SK-MEL-5 (cell line): ENCODE data around the gene VEGFC. TPM values are rescaled to one million over a fixed set of nuclear protein-coding genes. Genes with fewer than 3 reads are reported as not detected.

Experiments
- DNase-seq: peaks from one replicate; pipeline ENCODE4 v3.0.0-alpha.2; 2016; ENCODE audit warnings: low read depth, low spot score
- in situ Hi-C: cut with HindIII; loops from 2 replicates; pipeline ENCODE4 v1.10.0; 2016; ENCODE audit warnings: low sequenced_read_pairs, high pct_unique_total_duplicates, low pct_unique_long_range_greater_than_20kb
- total RNA-seq: library from RNA; depleted of rRNA; stranded (reverse); fragments of >200 nt; shearing (Covaris generic); gene quantifications from 2 replicates; pipeline ENCODE4 v1.2.3, GENCODE V29; 2014

VEGFC gene
- total RNA-seq, 1 experiment from 2014 or later: 6.4 TPM

DNA sequence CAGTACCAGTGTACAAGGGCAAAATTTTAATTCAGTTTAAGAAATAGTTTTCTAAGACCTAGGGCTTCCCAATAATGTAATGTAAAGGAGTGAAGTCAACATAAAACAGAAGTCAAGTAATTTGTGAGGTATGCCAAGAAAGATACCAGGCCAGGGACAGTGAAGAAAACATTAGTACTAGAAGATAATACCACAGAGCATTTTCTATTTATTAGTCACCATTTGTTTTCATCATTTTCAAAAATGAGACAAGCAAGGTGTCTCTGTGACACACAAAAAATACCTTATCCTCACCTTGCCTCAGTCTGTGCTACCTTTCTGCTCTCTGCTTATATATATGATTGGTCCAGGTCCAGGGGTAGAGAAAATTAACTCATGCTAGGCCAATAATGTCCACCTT lies 46.8 kb downstream of the VEGFC start:
- in situ Hi-C loops: no loop called here
- DNase-seq: no peak

DNA sequence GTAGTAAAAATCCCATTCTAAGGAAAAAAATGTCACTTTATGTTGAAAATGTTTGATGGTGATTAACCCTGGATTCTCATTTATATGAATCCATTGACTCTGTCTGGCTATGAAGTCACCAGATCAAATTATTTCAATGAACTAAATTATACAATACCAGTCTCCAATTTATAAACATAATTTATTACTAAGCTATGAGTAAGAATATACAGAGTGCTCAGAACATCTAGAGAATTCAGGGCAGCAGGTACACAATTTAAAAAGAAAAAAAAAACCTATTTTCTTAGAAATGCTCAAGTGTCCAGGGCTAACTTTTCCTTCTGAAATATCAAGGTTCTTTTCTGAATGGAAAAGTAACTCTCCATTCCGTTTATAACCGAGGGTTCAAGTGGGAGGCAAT lies 48.6 kb downstream of the VEGFC start:
- in situ Hi-C loops: no loop called here
- no peak for DNase-seq

DNA sequence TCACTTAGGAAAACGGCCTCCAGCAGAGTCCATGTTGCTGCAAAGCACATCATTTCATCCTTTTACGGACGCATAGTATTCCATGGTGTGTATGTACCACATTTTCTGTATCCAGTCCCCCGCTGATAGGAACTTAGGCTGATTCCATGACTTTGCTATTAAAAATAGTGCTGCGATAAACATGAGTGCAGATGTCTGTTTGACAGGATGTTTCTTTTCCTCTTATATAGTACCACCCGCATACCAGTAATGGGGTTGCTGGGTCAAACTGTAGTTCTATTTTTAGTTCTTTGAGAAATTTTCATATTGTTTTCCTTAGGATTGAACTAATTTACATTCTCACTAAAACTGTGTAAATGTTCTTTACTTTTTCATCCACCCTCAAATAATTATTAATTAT lies 50.5 kb downstream of the VEGFC start:
- no peak for DNase-seq
- in situ Hi-C loops: no loop called here

- no peak for DNase-seq
- in situ Hi-C loops: no loop called here
These were observed 51.5 kb downstream of the VEGFC start for GRCh38 chr4:176741253-176741652.

DNA sequence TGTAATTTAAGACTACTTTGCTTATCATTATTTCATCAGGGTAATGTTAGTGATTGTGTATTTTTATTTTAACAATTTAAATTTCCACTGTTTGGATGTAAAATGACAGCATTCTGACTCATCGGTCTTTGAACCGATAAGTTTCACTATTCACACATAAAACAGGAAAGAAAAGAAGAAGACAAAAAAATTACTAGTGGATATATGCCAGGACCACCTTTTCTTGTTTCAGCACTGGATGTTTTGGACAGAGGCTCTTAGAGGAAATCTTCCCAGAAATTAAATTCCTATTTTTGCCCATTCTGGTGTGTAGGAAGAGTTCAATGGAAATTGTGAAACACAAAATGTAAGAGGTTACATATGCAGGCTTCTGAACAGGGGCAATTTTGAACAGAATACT lies 57.4 kb downstream of the VEGFC start:
- DNase-seq: no peak
- in situ Hi-C loops: no loop called here

- DNase-seq: no peak
- in situ Hi-C loops: no loop called here
These were observed 58.3 kb downstream of the VEGFC start for GRCh38 chr4:176734461-176734860.

DNA sequence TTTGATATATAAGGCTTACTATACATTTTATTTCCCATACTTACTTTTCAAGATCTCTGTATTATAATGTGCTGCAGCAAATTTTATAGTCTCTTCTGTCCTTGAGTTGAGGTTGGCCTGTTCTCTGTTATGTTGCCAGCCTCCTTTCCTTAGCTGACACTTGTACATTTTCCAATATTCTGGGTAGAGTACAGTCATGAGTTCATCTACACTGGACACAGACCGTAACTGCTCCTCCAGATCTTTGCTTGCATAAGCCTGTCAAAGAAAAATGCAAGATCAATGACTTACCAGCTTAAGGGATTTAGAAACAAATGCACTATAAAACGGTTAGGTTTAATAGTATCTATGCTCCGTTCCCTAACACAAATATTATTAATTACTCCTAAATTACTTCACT lies 63.2 kb downstream of the VEGFC start:
- no peak for DNase-seq
- in situ Hi-C loops: no loop called here

- DNase-seq: peak; percentile 96
These were observed 65.9 kb downstream of the VEGFC start for GRCh38 chr4:176726803-176727202.

DNA sequence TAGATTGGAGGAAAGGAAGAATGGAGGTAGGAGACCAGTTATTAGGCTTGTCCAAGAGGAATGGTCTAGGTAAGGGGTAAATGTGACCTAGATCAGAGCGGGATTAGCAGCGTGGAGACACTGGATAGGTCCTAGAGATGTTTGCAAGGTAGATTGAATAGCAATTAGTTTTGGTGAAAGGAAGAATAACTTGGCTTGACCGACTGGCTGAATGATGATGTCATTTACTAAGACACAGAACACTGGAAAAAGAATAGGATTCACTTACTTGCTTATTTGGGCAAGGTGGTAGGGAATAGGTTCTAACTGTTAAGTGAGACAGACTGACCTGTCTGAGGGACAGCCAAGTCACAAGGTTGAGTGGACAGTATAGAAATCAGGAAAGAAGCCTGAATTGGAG lies 71.3 kb downstream of the VEGFC start:
- no peak for DNase-seq
- in situ Hi-C loops: no loop called here

More at GRCh38 chr4:176726803-176727202, 65.9 kb downstream of the VEGFC start:
- in situ Hi-C loops: no loop called here

DNA sequence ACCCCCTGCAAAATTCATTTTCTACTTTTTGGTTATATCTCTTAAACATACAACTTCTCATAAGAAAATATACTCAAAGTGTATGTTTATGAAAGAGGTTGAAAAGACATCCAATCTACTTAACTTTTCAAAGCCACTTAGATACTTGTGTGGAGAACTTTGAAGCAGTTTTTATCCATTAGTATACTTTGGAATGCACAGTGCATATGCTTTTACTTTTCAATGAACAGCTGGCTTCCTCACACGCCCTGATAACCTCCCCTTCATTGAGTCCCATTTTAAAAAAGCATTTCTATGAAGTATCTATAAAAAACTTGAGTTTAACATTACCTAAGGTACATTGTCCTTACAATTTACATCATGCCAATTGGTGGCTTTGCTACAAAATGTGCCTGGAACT lies 73.8 kb downstream of the VEGFC start:
- DNase-seq: no peak
- in situ Hi-C loops: no loop called here

- in situ Hi-C loops: no loop called here
- DNase-seq: no peak
These were observed 75.5 kb downstream of the VEGFC start for GRCh38 chr4:176717237-176717636.

DNA sequence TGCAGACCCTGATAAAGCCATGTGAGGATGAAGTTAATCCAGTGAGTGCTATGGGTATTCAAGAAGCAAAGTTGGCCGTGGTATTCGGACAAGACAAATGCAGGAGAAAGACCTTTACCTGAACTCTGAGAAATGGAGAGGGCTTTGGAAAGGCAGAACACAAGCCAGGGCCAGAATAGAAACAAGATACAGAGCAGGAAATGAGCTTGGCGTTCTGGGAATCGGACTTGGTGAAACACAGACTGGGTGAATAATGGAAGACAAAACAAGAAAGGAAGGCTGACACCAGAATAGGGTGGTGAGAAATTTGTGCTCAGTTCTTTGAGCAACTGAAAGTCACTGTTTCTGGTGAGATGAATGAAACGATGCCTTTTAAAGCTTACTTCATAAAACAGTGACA lies 83.3 kb downstream of the VEGFC start:
- in situ Hi-C loops: no loop called here
- DNase-seq: no peak

DNA sequence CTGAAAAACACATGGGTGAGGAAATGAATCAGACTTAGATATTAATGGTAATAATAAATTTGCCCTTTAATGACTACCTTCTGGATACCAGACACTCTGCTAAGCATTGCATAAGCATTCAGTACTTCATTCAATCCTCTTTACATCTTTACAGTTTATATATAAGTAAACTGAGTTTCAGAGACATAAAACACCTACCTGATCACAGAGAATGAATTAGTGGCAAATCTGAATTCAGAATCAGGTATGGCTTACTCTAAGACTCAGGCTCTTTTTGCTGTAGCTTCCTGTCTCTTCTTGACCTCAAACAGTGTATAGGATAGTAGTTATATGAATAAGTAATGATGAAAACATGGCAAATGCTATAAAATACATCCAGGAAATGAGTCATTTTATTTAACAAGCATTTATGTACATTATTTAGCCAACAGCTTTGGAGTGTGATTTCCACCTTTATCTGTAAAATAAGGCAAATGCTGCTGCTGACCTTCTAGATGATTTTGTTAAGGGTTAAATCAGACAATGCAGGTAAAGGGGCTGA lies 83.9 kb downstream of the VEGFC start:
- in situ Hi-C loops: no loop called here
- no peak for DNase-seq

GRCh38 chr4:176690716-176691115 lies 102.0 kb downstream of the VEGFC start:
- in situ Hi-C loops: no loop called here
- no peak for DNase-seq

DNA sequence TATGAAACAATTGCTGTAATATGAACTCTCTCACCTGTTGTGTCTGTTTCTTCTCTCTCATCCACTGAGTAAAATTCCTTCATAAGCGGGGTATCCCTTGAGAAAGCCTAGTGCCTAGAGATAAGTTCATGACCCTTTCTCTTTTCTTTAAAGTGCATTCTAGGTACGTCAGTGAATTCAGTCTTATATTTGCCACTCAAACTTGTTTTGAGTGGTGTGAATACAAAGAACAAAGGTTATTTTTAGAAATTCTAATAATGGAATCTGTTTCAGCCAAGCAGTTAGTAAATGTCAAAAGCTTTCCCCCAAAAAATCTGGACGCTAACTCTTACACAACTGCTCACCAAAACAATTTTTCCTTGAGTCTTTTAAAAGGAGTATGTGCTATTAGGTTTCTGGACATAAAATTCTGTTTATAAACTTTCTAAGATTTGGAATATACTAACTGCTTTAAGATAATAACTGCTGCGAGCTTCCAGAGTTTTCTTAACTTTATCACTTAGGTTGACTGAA lies 112.0 kb downstream of the VEGFC start:
- DNase-seq: no peak

GRCh38 chr4:176676901-176677300 lies 115.8 kb downstream of the VEGFC start:
- DNase-seq: no peak
- in situ Hi-C loops: no loop called here

More for the DNA sequence above, 112.0 kb downstream of the VEGFC start:
- in situ Hi-C loops: no loop called here

DNA sequence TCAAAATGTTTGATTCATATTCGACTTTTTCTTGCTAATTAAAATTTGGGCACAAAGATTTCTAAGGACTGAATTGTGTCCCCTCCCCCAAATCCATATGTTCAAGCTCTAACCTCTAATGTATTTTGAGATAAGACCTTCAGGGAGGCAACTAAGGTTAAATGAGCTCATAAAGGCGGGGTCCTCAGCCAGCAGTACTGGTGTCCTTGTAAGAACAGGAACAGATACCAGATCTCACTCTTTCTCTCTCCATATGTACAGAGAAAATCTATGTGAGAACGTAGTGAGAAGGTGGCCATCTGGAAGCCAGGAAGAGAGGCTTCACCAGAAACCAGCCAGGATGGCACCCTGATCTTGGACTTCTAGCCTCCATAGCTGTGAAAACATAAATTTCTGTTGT lies 116.9 kb downstream of the VEGFC start:
- in situ Hi-C loops: no loop called here
- no peak for DNase-seq

DNA sequence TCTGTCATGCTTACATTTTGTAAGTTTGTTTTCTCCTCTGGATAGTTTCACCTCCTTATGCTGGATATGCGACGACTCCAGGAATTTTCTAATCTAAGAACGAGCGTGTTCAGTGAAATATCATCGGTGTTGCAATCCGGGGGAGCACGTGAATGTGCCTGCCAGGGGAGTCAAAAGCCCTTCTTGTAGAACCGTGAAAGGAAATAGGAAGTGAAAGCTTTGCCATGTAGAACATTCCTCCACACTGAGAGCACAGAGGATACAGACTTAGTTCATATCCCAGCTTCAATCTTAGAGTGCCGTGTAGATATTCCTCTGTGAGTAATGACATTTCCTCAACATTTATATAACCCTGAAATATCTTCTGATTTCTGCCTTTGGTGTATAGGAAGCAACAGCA lies 121.2 kb downstream of the VEGFC start:
- in situ Hi-C loops: no loop called here

DNA sequence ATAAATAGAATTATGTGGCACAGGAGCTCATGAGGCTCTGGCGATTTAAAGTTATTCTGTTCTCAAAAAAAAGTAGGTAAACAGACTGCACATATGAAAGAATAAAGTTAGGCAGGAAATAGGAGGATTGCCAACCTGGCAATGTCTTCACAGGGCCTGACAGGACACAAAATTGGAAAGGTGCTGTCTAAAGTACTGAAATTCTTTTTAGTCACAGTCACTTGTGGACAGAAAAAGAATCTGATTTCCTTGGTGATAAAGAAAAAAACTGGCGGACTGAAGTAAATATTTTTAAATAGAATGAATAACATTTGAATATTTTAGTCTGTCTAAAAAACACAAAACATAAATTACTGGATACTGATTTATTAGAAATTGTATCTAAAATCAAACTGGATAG lies 124.4 kb downstream of the VEGFC start:
- no peak for DNase-seq

More for the DNA sequence above, 121.2 kb downstream of the VEGFC start:
- DNase-seq: peak; percentile 86

GRCh38 chr4:176664964-176665363 lies 127.8 kb downstream of the VEGFC start:
- in situ Hi-C loops: no loop called here
- DNase-seq: no peak

More for the DNA sequence above, 124.4 kb downstream of the VEGFC start:
- in situ Hi-C loops: no loop called here
